ENCODE data around the gene TRERF1.

DNA sequence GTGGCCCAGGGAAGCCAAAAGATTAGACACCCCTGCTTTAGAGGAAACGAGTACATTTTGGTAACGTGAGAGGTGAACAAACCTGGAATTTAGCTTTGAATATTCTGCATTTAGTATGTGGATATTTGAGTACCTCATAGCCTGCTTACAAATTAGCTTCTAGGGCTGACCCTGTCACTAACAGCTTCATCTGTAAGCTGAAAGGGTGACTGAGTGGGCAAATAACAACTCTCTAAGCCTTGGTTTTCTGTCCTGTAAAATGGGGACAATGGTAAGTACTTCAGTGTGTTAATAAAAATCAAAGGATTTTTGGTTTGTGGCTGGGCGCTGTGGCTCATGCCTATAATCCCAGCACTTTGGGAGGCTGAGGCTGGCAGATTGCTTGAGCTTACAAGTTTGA is 248.5 kb downstream of the TRERF1 start:
- TF ChIP-seq, protein P1, sequence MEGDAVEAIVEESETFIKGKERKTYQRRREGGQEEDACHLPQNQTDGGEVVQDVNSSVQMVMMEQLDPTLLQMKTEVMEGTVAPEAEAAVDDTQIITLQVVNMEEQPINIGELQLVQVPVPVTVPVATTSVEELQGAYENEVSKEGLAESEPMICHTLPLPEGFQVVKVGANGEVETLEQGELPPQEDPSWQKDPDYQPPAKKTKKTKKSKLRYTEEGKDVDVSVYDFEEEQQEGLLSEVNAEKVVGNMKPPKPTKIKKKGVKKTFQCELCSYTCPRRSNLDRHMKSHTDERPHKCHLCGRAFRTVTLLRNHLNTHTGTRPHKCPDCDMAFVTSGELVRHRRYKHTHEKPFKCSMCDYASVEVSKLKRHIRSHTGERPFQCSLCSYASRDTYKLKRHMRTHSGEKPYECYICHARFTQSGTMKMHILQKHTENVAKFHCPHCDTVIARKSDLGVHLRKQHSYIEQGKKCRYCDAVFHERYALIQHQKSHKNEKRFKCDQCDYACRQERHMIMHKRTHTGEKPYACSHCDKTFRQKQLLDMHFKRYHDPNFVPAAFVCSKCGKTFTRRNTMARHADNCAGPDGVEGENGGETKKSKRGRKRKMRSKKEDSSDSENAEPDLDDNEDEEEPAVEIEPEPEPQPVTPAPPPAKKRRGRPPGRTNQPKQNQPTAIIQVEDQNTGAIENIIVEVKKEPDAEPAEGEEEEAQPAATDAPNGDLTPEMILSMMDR (IDR thresholded peaks at IDR 0.05) = no peak
- TF ChIP-seq POLR2A (IDR thresholded peaks at IDR 0.05) = no peak
